T-cell (primary cell): ENCODE results near the gene PSMD6. TPM values are rescaled to one million over a fixed set of nuclear protein-coding genes. Genes with fewer than 3 reads are reported as not detected.

Experiments
- ATAC-seq, 4 experiments: fragments of 200-7000 bp in 3 of 4; fragments of 150-1000 bp in 1 of 4; cut with Tn5 transposase; replicated peaks in 1 of 4; 1 replicate in 3 of 4; 2 replicates in 1 of 4; pipeline ENCODE4 v1.10.0; 2021; ENCODE audit warnings: moderate library complexity in 3 of 4, mild to moderate bottlenecking in 2 of 4, moderate number of reproducible peaks in 1 of 4
- CTCF ChIA-PET, 2 donors: fragments of 300-600 bp; sonication (Branson Sonifier 250); formaldehyde crosslinking; loops; one replicate each; lab custom pipeline; 2022; ENCODE audit warnings: antibody characterized with exemption in 2 of 2; lab: Charles Lee
- POLR2A ChIA-PET, 2 donors: fragments of 300-600 bp; sonication (Branson Sonifier 250); formaldehyde crosslinking; loops; one replicate each; lab custom pipeline; 2022; ENCODE audit warnings: antibody characterized with exemption in 2 of 2; lab: Charles Lee
- DNase-seq, 35 experiments: peaks; one replicate each; pipeline versions ENCODE4 v3.0.0 to v3.0.0-alpha.2; 2013 to 2023
- H3K27ac ChIP-seq: one replicate; pipeline ENCODE4 v1.5.1; 2013; ENCODE audit warnings: low read length
- H3K27me3 ChIP-seq, 2 experiments: replicated peaks in 1 of 2; 1 replicate in 1 of 2; 2 replicates in 1 of 2; pipeline versions ENCODE4 v1.6.1 to v1.7.0; 2013; ENCODE audit warnings: low read length in 1 of 2, mixed read lengths in 1 of 2; ENCODE audit not compliant: control insufficient read depth in 2 of 2, insufficient read depth in 2 of 2; ENCODE audit errors: extremely low read depth in 1 of 2
- H3K36me3 ChIP-seq, 2 donors: 1 replicate in 1 of 2; 2 replicates in 1 of 2; pipeline versions ENCODE4 v1.6.1 to v1.7.0; 2013; ENCODE audit warnings: low read length in 1 of 2; ENCODE audit not compliant: control insufficient read depth in 2 of 2, insufficient read depth in 1 of 2; ENCODE audit errors: extremely low read depth in 1 of 2
- H3K4me1 ChIP-seq, 2 experiments: 1 replicate in 1 of 2; 2 replicates in 1 of 2; pipeline versions ENCODE4 v1.6.1 to v1.7.0; 2013; ENCODE audit warnings: low read length in 2 of 2, mixed read lengths in 1 of 2; ENCODE audit not compliant: insufficient read depth in 2 of 2, control insufficient read depth in 1 of 2; ENCODE audit errors: extremely low read depth in 1 of 2
- H3K4me3 ChIP-seq, 2 donors: 1 replicate in 1 of 2; 2 replicates in 1 of 2; pipeline versions ENCODE4 v1.5.1 to v1.7.0; 2013; ENCODE audit warnings: mild to moderate bottlenecking in 2 of 2, low read length in 1 of 2, moderate library complexity in 1 of 2; ENCODE audit not compliant: control insufficient read depth in 1 of 2; ENCODE audit errors: extremely low read depth in 1 of 2
- H3K9me3 ChIP-seq: 2 replicates; pipeline ENCODE4 v1.7.0; 2013
- H3K27ac Mint-ChIP-seq, 2 donors: one replicate each; pipeline ENCODE4 v1.8.0; 2020 to 2021; ENCODE audit warnings: mild to moderate bottlenecking in 2 of 2, mixed read lengths in 2 of 2
- H3K27me3 Mint-ChIP-seq, 2 donors: one replicate each; pipeline ENCODE4 v1.8.0; 2021 to 2022; ENCODE audit warnings: mixed read lengths in 2 of 2
- H3K36me3 Mint-ChIP-seq: one replicate; pipeline ENCODE4 v1.8.0; 2021; ENCODE audit warnings: mixed read lengths
- H3K4me1 Mint-ChIP-seq, 3 donors: one replicate each; pipeline ENCODE4 v1.8.0; 2020 to 2022; ENCODE audit warnings: mixed read lengths in 3 of 3, mild to moderate bottlenecking in 1 of 3
- H3K4me3 Mint-ChIP-seq, 3 donors: one replicate each; pipeline ENCODE4 v1.8.0; 2020 to 2022; ENCODE audit warnings: mild to moderate bottlenecking in 3 of 3, mixed read lengths in 3 of 3, moderate library complexity in 3 of 3
- H3K9me3 Mint-ChIP-seq, 3 donors: one replicate each; pipeline ENCODE4 v1.8.0; 2020 to 2022; ENCODE audit warnings: mixed read lengths in 3 of 3
- WGBS: methylation state at CpG from one replicate; pipeline ENCODE4 v1.1.5; 2013; ENCODE audit warnings: missing lambda C conversion rate; ENCODE audit not compliant: insufficient coverage; 5-methylcytosine and 5-hydroxymethylcytosine counted together
- total RNA-seq, 35 experiments: library from RNA in 6 of 35; stranded (reverse) in 6 of 35; fragments of 120-200 nt in 1 of 35; gene quantifications; one replicate each; pipeline versions ENCODE4 v1.2.1 to v1.2.4 and lab custom pipeline; 2013 to 2026

The PSMD6 gene
- total RNA-seq, 5 donors from 2014 or later (not counting 1 experiment from before 2014, with no cell fraction given): 60.2 to 95.4 (median 73.2) TPM

DNA sequence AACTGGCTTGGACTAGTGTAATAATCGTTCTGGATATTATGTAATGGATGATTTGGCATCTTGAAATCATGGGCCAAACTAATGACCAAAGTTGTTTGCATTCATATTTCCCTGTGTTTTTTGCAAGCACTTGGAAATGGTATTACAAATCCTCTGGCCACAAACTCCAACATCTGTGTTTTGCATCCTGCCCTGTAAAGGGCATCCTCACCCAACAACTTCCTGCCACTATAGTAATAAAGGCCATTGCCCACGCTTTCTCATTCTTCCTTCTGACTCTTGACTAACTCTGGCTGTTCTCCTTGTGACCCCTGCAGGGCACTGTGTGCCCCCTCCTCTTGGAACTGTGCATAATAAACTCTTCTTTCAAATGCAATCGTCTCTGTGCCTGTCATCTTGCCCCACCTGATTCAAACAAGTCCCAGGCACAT, 25.4 kb upstream of the PSMD6 start:
- H3K4me3 Mint-ChIP-seq: no peak overlapping the region
- POLR2A ChIA-PET: no interaction called here
- WGBS: 0% methylated on average over 1 of the region's 3 CpGs

DNA sequence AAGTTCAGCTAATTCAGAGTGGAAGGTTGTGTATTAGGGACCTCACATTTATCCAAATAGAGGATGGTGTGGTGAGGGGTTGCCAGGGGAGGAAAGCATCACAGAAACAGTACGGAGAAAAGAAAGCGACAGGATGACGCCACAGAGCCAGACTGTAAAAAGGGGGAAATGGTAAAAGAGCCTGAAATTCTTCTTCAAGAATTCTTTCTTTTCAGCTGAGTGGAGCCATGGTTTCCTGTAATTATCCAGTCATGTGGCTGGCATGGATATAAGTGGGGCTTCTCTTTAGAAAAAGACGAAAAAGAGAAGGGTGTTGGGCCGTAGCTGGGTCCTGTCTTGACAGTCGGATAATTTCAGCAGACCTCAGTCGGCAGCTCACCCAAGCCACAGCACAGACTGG, 24.5 kb upstream of the PSMD6 start:
- no peak for ATAC-seq
- POLR2A ChIA-PET: no interaction called here
- WGBS: no CpG with 5 or more reads among the region's 7 CpGs
- Histone ChIP-seq H3K27ac (no peak overlapping the region), H3K36me3 (no peaks in the 10 kb centered on the region), H3K9me3 (no peaks in the 10 kb centered on the region), H3K4me3 (no peak overlapping the region), H3K27me3 (peaks cover 3 to 6% of the 10 kb centered on the region in 2 experiments), H3K4me1 (no peaks in the 10 kb centered on the region)
- H3K36me3 Mint-ChIP-seq: no peaks in the 10 kb centered on the region
- no peaks in the 10 kb centered on the region for H3K9me3 Mint-ChIP-seq
- H3K4me1 Mint-ChIP-seq: peaks cover 0 to 3% (median 0%) of the 10 kb centered on the region in 3 donors
- H3K27me3 Mint-ChIP-seq: peaks cover 26 to 28% of the 10 kb centered on the region in 2 donors
- DNase-seq: no peak
- CTCF ChIA-PET: interaction anchor here in 1 of 2 donors (0.6 kb wide), 1 partner anchor 373 kb away, joined by 3 read pairs; no protein-coding TSS in a partner anchor
- H3K4me3 Mint-ChIP-seq: no peak overlapping the region
- H3K27ac Mint-ChIP-seq: no peak overlapping the region

More for the DNA sequence above, 25.4 kb upstream of the PSMD6 start:
- H3K27ac Mint-ChIP-seq: no peak overlapping the region
- no peaks in the 10 kb centered on the region for H3K36me3 ChIP-seq
- H3K9me3 Mint-ChIP-seq: no peaks in the 10 kb centered on the region
- peaks cover 21 to 23% of the 10 kb centered on the region in 2 donors for H3K27me3 Mint-ChIP-seq
- H3K36me3 Mint-ChIP-seq: no peaks in the 10 kb centered on the region
- H3K4me1 Mint-ChIP-seq: peaks cover 0 to 3% (median 0%) of the 10 kb centered on the region in 3 donors
- H3K4me1 ChIP-seq: no peaks in the 10 kb centered on the region
- CTCF ChIA-PET: no interaction called here
- H3K4me3 ChIP-seq: no peak overlapping the region
- DNase-seq (no peak), ATAC-seq (no peak)
- no peak overlapping the region for H3K27ac ChIP-seq
- peaks cover 3 to 6% of the 10 kb centered on the region in 2 experiments for H3K27me3 ChIP-seq
- no peaks in the 10 kb centered on the region for H3K9me3 ChIP-seq

DNA sequence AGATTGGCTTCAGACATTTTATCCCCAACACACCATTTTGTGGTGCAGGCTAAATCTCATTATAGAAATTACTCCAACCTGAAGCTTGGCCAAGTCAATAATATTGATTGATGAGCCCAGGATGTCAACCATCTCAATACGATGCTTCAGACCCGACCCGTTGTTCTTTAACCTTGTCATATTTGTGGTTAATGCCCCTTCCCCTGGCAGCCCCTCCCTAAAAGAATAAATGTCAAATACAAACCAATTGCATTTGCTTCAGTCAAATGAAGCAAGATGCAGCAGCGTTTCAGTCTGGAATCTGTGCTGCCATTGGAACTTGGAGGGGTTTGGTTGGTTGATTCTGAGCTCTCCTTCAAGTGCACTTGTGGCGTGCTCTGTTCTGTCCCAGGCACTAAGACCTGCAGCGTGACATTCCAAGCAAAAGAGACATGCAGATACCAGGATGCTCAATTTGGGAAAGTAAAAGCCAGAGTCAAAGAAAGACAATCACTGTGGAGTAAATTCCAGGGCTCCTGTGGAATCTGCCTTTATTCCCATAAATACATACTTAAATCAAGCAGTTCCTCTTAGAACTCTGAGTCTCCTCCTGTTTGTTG, 23.8 kb upstream of the PSMD6 start:
- Mint-ChIP-seq H3K36me3 (no peaks in the 10 kb centered on the region), H3K4me1 (peaks cover 0 to 3% (median 0%) of the 10 kb centered on the region in 3 donors), H3K4me3 (no peak overlapping the region), H3K9me3 (no peaks in the 10 kb centered on the region), H3K27ac (no peak overlapping the region), H3K27me3 (peaks cover 28 to 29% of the 10 kb centered on the region in 2 donors)
- no peak overlapping the region for H3K27ac ChIP-seq
- H3K4me3 ChIP-seq: no peak overlapping the region
- H3K4me1 ChIP-seq: no peaks in the 10 kb centered on the region
- no peaks in the 10 kb centered on the region for H3K36me3 ChIP-seq
- peaks cover 3 to 6% of the 10 kb centered on the region in 2 experiments for H3K27me3 ChIP-seq
- no peak for ATAC-seq
- no peak for DNase-seq
- POLR2A ChIA-PET: no interaction called here
- WGBS: 56% methylated on average over 6 of the region's 6 CpGs
- no peaks in the 10 kb centered on the region for H3K9me3 ChIP-seq
- CTCF ChIA-PET: interaction anchor here in 1 of 2 donors (0.6 kb wide), 1 partner anchor 374 kb away, joined by 3 read pairs; no protein-coding TSS in a partner anchor

DNA sequence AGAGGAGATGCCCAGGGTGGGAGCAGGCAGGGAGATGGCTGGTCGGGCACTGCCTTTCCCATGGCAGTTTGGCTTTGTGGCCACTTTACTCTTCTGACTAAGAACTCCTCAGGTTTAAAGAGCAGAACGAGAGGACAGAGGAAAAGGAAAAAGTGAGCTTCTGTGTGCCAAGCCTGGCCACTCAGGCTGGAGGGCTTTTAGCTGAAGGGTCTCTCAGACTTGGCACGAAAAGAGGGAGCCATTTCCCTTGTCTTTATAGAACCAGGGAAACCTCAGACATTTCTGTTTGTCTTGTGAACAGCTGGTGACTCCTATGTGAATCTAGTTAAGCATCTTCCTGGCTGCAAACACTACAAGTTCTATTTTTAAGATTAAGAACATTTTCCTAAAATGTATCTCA, 23.3 kb upstream of the PSMD6 start:
- ChIA-PET CTCF (no interaction called here), POLR2A (no interaction called here)
- Histone ChIP-seq H3K4me3 (no peak overlapping the region), H3K9me3 (no peaks in the 10 kb centered on the region), H3K4me1 (no peaks in the 10 kb centered on the region), H3K27ac (no peak overlapping the region), H3K36me3 (no peaks in the 10 kb centered on the region), H3K27me3 (peaks cover 3 to 6% of the 10 kb centered on the region in 2 experiments)
- no peak overlapping the region for H3K27ac Mint-ChIP-seq
- 70% methylated on average over 2 of the region's 3 CpGs for WGBS
- no peaks in the 10 kb centered on the region for H3K9me3 Mint-ChIP-seq
- ATAC-seq (no peak), DNase-seq (no peak)
- H3K27me3 Mint-ChIP-seq: peaks cover 32 to 33% of the 10 kb centered on the region in 2 donors
- H3K4me3 Mint-ChIP-seq: no peak overlapping the region
- no peaks in the 10 kb centered on the region for H3K36me3 Mint-ChIP-seq
- peaks cover 0 to 3% (median 0%) of the 10 kb centered on the region in 3 donors for H3K4me1 Mint-ChIP-seq

DNA sequence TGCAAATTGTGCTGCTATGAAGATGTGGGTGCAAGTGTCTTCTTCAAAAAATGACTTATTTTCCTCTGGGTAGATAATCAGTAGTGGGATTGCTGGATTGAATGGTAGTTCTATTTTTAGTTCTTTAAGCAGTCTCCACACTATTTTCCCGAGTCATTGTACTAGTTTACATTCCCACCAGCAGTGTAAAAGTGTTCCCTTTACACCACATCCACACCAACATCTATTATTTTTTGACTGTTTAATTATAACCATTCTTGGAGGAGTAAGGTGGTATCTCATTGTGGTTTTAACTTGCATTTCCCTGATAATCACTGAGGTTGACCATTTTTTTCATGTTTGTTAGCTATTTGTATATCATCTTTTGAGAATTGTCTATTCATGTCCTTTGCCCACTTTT, 19.7 kb upstream of the PSMD6 start:
- H3K27me3 Mint-ChIP-seq: peaks cover 27 to 43% of the 10 kb centered on the region in 2 donors
- CTCF ChIA-PET: no interaction called here
- H3K36me3 Mint-ChIP-seq: no peaks in the 10 kb centered on the region

DNA sequence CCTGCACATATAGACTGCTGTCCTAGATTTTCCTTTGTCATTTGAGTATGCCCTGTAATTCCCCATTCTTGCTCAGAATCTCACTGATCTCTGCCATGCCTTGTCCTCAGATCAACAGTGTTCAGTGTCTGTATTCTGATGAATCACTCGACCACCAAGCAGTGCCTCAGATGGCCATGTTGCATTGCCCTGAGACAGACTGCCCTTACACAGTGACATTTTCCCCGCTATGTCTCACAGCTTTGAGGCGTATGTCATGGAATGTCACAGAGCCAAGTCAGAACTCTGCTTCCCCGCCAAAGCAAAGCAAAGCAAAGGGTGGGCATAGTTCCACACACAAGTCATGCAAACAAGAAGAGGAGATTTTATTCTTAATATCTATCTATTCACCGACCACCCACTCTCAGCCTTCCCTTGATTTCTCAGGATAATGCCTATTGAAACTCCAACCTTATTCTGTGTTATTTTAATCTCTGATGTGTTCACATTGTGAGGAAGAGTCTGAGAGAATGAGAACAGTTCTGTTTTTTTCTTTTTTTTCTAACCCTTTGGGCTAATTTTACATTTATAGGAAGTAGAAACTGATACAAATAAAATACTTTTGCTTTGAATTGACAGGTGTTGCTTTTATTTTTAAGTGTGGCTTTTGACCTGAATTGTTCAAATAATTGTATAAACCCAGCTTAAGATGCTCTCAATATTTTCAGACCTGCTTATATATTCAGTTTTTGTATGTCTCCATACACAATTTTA, 16.9 kb upstream of the PSMD6 start:
- CTCF ChIA-PET: interaction anchor here in 1 of 2 donors (0.6 kb wide), 1 partner anchor 13 kb away, joined by 3 read pairs; no protein-coding TSS in a partner anchor
- no peak for ATAC-seq
- H3K36me3 Mint-ChIP-seq: no peaks in the 10 kb centered on the region

More for the DNA sequence above, 19.7 kb upstream of the PSMD6 start:
- DNase-seq (no peak), ATAC-seq (no peak)
- H3K27ac Mint-ChIP-seq: no peak overlapping the region
- POLR2A ChIA-PET: no interaction called here
- H3K9me3 Mint-ChIP-seq: no peaks in the 10 kb centered on the region
- peaks cover 4 to 5% of the 10 kb centered on the region in 2 experiments for H3K27me3 ChIP-seq
- H3K4me1 ChIP-seq: no peaks in the 10 kb centered on the region
- H3K4me1 Mint-ChIP-seq: no peaks in the 10 kb centered on the region
- no peaks in the 10 kb centered on the region for H3K36me3 ChIP-seq
- WGBS: no CpG with 5 or more reads among the region's 1 CpG
- H3K4me3 ChIP-seq: no peak overlapping the region
- no peaks in the 10 kb centered on the region for H3K9me3 ChIP-seq
- H3K4me3 Mint-ChIP-seq: no peak overlapping the region
- H3K27ac ChIP-seq: no peak overlapping the region

More for the DNA sequence above, 16.9 kb upstream of the PSMD6 start:
- Mint-ChIP-seq H3K4me1 (no peaks in the 10 kb centered on the region), H3K4me3 (no peak overlapping the region), H3K9me3 (no peaks in the 10 kb centered on the region), H3K27me3 (peaks cover 19 to 36% of the 10 kb centered on the region in 2 donors), H3K27ac (no peak overlapping the region)
- H3K4me1 ChIP-seq: no peaks in the 10 kb centered on the region
- peaks cover 2 to 3% of the 10 kb centered on the region in 2 experiments for H3K27me3 ChIP-seq
- POLR2A ChIA-PET: no interaction called here
- no peaks in the 10 kb centered on the region for H3K9me3 ChIP-seq
- DNase-seq: no peak
- no peaks in the 10 kb centered on the region for H3K36me3 ChIP-seq
- WGBS: 67% methylated on average over 1 of the region's 5 CpGs
- H3K27ac ChIP-seq: no peak overlapping the region
- H3K4me3 ChIP-seq: no peak overlapping the region
